HepG2 (cell line): ENCODE results near the gene CCDC142. TPM values are rescaled to one million over a fixed set of nuclear protein-coding genes. Genes with fewer than 3 reads are reported as not detected.

ENCODE experiments used
- ATRX ChIP-seq: sonication (generic); formaldehyde crosslinking; IDR thresholded peaks from 2 replicates; pipeline ENCODE4 v1.4.0; 2020; ENCODE audit warnings: missing genetic modification reagents, borderline replicate concordance
- BORCS8-MEF2B ChIP-seq: sonication (generic); formaldehyde crosslinking; IDR thresholded peaks from 2 replicates; pipeline ENCODE4 v1.8.0; 2022; ENCODE audit warnings: mild to moderate bottlenecking, missing genetic modification reagents
- BRD4 ChIP-seq: sonication (generic); formaldehyde crosslinking; IDR thresholded peaks from 2 replicates; pipeline ENCODE4 v1.4.0; 2020; ENCODE audit warnings: missing genetic modification reagents
- ELF3 ChIP-seq: IDR thresholded peaks from 2 replicates; pipeline ENCODE4 v1.6.1; 2016; ENCODE audit warnings: missing genetic modification reagents, missing compliant biosample characterization
- ERF ChIP-seq: IDR thresholded peaks from 2 replicates; pipeline ENCODE4 v1.6.1; 2018; ENCODE audit warnings: missing biosample characterization, missing genetic modification reagents
- HDAC6 ChIP-seq: fragments of 200-600 bp; sonication (generic); IDR thresholded peaks from 2 replicates; pipeline ENCODE4 v1.7.0; 2017; ENCODE audit warnings: mild to moderate bottlenecking, antibody characterized with exemption, low read length, low read depth
- LRRFIP1 ChIP-seq: sonication (generic); formaldehyde crosslinking; conservative IDR thresholded peaks from 2 replicates; pipeline ENCODE4 v1.4.0; 2020; ENCODE audit warnings: missing genetic modification reagents
- MLLT10 ChIP-seq: sonication (generic); formaldehyde crosslinking; IDR thresholded peaks from 2 replicates; pipeline ENCODE4 v1.4.0; 2020; ENCODE audit warnings: missing genetic modification reagents
- MXI1 ChIP-seq: IDR thresholded peaks from 3 replicates; pipeline ENCODE4 v1.6.1; 2012; ENCODE audit warnings: low read depth, low read length, inconsistent platforms, borderline replicate concordance
- MYC ChIP-seq: sonication (generic); formaldehyde crosslinking; IDR thresholded peaks from 2 replicates; pipeline ENCODE4 v1.9.0; 2021; ENCODE audit warnings: missing genetic modification reagents, borderline replicate concordance
- PHF20 ChIP-seq: sonication (generic); formaldehyde crosslinking; IDR thresholded peaks from 2 replicates; pipeline ENCODE4 v1.5.0; 2020; ENCODE audit warnings: mild to moderate bottlenecking, missing genetic modification reagents
- REXO4 ChIP-seq: sonication (generic); formaldehyde crosslinking; IDR thresholded peaks from 2 replicates; pipeline ENCODE4 v1.8.0; 2022; ENCODE audit warnings: missing genetic modification reagents, mild to moderate bottlenecking, borderline replicate concordance
- ZBTB10 ChIP-seq: sonication (generic); formaldehyde crosslinking; IDR thresholded peaks from 2 replicates; pipeline ENCODE4 v1.4.0; 2020; ENCODE audit warnings: missing genetic modification reagents, borderline replicate concordance
- ZBTB2 ChIP-seq: sonication (generic); formaldehyde crosslinking; IDR thresholded peaks from 2 replicates; pipeline ENCODE4 v1.8.0; 2022; ENCODE audit warnings: low read depth, missing genetic modification reagents
- ZNF160 ChIP-seq: sonication (generic); formaldehyde crosslinking; IDR thresholded peaks from 2 replicates; pipeline ENCODE4 v1.8.0; 2022; ENCODE audit warnings: mild to moderate bottlenecking, inconsistent platforms, missing genetic modification reagents
- ZNF512 ChIP-seq: sonication (generic); formaldehyde crosslinking; IDR thresholded peaks from 2 replicates; pipeline ENCODE4 v1.4.0; 2020; ENCODE audit warnings: mild to moderate bottlenecking, missing genetic modification reagents
- ZNF776 ChIP-seq: sonication (generic); formaldehyde crosslinking; IDR thresholded peaks from 2 replicates; pipeline ENCODE4 v1.4.0; 2020; ENCODE audit warnings: mild to moderate bottlenecking, missing genetic modification reagents
- ZNF780A ChIP-seq: sonication (generic); formaldehyde crosslinking; IDR thresholded peaks from 2 replicates; pipeline ENCODE4 v1.8.0; 2022; ENCODE audit warnings: mild to moderate bottlenecking, missing genetic modification reagents, moderate library complexity
- ZSCAN5A ChIP-seq: sonication (generic); formaldehyde crosslinking; IDR thresholded peaks from 2 replicates; pipeline ENCODE4 v1.8.0; 2022; ENCODE audit warnings: mild to moderate bottlenecking, missing genetic modification reagents, borderline replicate concordance
- polyA plus RNA-seq, 8 experiments: library from polyadenylated mRNA; depleted of rRNA in 3 of 8; stranded (reverse) in 7 of 8; unstranded in 1 of 8; fragments of >200 nt; fragmentation: Illumina TruSeq in 4 of 8; extraction: Trizol in 4 of 8; gene quantifications; 2 replicates each; pipeline versions ENCODE4 v1.2.1 to v1.2.3, GENCODE V29; 2011 to 2016; ENCODE audit warnings: low read depth in 4 of 8, missing spikeins in 1 of 8, mixed read lengths in 1 of 8; ENCODE audit not compliant: insufficient read depth in 1 of 8
- total RNA-seq, 5 experiments: library from RNA; depleted of rRNA; stranded (reverse); fragments of >200 nt; fragmentation: Illumina TruSeq; extraction: Trizol; gene quantifications; 2 replicates each; pipeline ENCODE4 v1.2.3, GENCODE V29; 2016; ENCODE audit warnings: low read depth in 1 of 5

CCDC142 gene
- total and polyA plus RNA-seq, 2 of the 13 experiments (the other 11 are each of a cell fraction or from before 2014, with no cell fraction given), result 14.7 to 30.4 TPM

- TF ChIP-seq ZSCAN5A (CRISPR knock-in tag) (no peak), ZNF512 (CRISPR knock-in tag) (peak; percentile 14; the same call in 1 of the 2 replicates), MXI1 (peak; percentile 16; the same call in 1 of the 3 replicates), ZBTB2 (CRISPR knock-in tag) (no peak), PHF20 (CRISPR knock-in tag) (no peak), ZNF776 (CRISPR knock-in tag) (no peak), ZNF160 (no peak), HDAC6 (no peak), ERF (CRISPR knock-in tag) (no peak), BRD4 (CRISPR knock-in tag) (no peak), LRRFIP1 (CRISPR knock-in tag) (no peak), MYC (CRISPR knock-in tag) (peak; percentile 86; the same call in 1 of the 2 replicates), ELF3 (no peak), BORCS8-MEF2B (CRISPR knock-in tag) (peak; percentile 80; the same call in 1 of the 2 replicates), ZNF780A (CRISPR knock-in tag) (0 out of 2 replicates have a peak, but pooled peaks have one; percentile 14), ZBTB10 (CRISPR knock-in tag) (no peak), MLLT10 (CRISPR knock-in tag) (no peak), ATRX (CRISPR knock-in tag) (no peak), REXO4 (CRISPR knock-in tag) (peak; percentile 55; the same call in 1 of the 2 replicates)
These were observed 46.0 kb upstream of the CCDC142 start (continued) for GRCh38 chr2:74528600-74529356.
